ENCODE data around the gene NFKB2. TPM values are rescaled to one million over a fixed set of nuclear protein-coding genes. Genes with fewer than 3 reads are reported as not detected.

The NFKB2 gene
- total RNA-seq, 1 donor from 2014 or later: 20.5 TPM

DNA sequence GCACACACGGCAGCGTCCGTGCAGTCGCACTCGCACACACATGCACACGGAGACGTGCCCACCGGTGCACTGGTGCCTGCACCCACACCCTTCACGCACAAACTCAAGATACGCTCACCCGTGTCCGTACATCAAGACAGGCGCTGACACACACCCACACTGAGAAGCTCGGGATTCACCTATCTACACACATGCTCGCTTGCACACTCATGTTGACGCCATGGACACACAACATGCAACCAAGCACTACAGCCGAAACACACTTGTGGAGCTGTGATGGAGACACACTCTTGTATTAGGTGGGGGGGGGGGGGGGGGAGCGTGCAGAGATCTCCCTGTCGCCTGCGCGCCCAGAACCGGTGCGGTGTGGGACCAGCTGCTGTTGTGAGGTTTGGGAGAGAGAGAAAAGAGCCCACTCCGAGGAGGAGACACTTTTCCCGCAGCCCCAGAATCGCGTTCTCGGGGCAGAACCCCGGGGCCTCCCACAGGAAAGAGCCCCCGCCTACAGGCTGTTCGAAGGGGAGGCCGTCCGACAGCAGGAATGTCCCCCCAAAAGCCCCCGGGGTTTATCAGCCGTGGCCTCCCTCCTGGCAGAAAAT lies 605 bp upstream of the NFKB2 start:
- DNase-seq: peak; percentile 75

DNA sequence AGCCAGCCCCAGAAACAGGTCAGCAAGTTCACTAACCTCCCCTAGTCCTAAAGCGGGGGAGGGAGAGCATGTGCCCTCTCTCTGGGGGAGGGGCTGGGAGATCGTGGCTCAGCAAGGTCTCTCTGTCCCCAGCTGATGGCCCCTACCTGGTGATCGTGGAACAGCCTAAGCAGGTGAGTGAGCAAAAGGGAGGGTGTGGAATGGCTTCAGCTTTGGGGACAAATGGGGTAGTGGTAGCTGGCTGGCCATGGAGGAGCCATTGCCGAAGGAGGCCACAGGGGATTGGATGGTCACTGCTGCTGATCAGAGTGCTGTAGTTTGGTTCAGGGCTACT lies 779 bp downstream of the NFKB2 start:
- no peak for DNase-seq

DNA sequence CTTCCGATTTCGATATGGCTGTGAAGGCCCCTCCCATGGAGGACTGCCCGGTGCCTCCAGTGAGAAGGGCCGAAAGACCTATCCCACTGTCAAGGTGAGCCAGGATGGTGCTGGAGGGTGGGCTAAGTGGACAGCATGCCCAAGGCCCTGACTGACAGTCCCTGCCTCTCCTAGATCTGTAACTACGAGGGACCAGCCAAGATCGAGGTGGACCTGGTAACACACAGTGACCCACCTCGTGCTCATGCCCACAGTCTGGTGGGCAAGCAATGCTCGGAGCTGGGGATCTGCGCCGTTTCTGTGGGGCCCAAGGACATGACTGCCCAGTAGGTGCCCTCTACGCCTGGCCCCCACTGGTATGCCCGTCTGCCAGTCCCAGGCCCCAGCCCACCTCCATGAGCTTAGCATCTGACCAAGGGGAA lies 1.2 kb downstream of the NFKB2 start:
- no peak for DNase-seq

DNA sequence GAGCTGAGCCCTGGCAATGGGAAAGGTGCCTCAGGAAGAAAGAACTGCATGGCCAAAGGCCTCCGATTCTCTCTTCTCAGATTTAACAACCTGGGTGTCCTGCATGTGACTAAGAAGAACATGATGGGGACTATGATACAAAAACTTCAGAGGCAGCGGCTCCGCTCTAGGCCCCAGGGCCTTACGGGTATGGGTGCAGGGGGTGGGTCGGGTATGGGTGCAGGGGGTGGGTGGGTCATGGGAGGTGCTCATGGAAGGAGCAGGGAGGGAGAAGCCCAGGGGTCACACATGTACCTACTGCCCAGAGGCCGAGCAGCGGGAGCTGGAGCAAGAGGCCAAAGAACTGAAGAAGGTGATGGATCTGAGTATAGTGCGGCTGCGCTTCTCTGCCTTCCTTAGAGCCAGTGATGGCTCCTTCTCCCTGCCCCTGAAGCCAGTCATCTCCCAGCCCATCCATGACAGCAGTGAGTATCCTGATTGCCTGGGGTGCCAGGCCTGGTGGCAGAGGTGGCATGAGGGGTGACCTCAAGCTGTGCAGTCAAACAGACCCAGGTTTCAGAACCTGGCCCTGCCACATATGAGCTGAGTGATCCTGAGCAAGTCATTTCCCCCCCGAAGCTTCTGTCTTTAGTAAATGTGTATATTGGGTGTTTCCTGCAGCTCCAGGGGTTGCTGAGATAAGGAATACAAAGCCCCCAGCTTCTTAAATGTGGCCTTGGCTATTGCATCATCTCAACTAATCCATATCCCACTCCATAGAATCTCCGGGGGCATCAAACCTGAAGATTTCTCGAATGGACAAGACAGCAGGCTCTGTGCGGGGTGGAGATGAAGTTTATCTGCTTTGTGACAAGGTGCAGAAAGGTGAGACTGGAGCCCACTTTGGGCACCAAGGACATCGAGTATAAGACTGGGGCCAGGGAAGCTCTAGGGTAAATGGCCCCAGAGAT lies 2.0 kb downstream of the NFKB2 start:
- DNase-seq: no peak

DNA sequence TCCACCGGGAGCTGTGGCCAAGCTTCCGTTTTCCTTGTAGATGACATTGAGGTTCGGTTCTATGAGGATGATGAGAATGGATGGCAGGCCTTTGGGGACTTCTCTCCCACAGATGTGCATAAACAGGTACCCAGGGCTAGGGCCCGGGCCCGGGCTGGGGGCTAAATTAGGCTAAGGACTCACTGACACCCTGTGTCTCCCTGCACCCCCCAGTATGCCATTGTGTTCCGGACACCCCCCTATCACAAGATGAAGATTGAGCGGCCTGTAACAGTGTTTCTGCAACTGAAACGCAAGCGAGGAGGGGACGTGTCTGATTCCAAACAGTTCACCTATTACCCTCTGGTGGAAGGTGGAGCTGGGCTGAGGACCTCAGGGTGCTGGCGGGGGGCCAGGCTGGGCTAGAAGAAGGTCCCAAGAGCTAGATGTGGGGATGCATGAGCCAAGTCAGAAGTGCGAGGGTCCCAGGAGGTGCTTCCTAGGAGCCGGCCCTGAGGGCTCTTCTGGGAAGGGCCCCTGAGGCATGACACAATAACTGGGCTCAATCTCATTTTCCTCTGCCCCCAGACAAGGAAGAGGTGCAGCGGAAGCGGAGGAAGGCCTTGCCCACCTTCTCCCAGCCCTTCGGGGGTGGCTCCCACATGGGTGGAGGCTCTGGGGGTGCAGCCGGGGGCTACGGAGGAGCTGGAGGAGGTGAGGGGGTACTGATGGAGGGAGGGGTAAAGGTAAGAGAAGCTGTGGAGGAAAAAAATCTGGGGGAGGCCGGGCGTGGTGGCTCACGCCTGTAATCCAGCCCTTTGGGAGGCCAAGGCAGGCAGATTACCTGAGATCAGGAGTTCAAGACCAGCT lies 2.9 kb downstream of the NFKB2 start:
- DNase-seq: no peak

DNA sequence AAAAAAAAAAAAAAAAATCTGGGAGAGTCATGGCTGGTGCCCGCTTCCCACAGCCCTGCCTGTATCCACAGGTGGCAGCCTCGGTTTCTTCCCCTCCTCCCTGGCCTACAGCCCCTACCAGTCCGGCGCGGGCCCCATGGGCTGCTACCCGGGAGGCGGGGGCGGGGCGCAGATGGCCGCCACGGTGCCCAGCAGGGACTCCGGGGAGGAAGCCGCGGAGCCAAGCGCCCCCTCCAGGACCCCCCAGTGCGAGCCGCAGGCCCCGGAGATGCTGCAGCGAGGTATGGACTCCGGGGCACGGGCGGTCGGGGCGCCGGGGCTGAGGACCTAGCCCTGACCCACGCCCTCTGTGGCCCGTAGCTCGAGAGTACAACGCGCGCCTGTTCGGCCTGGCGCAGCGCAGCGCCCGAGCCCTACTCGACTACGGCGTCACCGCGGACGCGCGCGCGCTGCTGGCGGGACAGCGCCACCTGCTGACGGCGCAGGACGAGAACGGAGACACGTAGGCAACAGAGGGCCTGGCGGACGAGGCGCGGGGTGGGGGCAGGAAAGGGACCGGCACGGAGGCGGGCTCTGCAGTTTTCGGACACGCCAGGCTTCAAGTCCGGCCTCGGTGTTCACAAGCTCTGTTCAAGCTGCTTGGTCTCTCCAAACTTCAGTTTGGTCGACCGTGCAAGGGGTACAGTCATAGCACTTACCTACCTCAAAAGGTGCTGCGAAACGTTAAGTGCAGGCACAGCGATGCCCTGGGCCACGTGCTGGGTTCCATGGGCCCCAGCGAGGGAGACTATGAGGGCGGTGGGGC lies 3.9 kb downstream of the NFKB2 start:
- peak; percentile 83 for DNase-seq

DNA sequence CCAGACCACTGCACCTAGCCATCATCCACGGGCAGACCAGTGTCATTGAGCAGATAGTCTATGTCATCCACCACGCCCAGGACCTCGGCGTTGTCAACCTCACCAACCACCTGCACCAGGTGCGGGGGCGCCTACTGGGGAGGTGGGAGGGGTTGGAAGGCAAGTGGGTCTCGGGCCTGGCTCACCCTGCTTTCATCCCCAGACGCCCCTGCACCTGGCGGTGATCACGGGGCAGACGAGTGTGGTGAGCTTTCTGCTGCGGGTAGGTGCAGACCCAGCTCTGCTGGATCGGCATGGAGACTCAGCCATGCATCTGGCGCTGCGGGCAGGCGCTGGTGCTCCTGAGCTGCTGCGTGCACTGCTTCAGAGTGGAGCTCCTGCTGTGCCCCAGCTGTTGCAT lies 4.6 kb downstream of the NFKB2 start:
- no peak for DNase-seq

DNA sequence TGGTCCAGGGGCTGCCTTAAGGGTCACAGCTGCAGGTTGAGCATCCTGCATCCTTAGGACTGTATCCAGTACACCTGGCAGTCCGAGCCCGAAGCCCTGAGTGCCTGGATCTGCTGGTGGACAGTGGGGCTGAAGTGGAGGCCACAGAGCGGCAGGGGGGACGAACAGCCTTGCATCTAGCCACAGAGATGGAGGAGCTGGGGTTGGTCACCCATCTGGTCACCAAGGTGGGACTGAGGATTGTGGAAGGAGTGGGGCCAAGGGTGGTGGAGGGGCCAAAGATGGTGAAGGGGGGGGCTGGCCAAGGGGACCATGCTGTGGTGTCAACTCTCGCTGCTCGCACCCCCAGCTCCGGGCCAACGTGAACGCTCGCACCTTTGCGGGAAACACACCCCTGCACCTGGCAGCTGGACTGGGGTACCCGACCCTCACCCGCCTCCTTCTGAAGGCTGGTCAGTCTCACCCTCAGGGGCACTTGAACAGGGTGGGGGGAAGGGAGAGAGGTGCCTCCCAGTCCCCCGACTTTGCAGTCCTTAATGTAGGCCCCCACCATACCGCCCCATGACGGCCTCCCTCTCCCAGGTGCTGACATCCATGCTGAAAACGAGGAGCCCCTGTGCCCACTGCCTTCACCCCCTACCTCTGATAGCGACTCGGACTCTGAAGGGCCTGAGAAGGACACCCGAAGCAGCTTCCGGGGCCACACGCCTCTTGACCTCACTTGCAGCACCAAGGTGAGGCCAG lies 5.3 kb downstream of the NFKB2 start:
- no peak for DNase-seq

DNA sequence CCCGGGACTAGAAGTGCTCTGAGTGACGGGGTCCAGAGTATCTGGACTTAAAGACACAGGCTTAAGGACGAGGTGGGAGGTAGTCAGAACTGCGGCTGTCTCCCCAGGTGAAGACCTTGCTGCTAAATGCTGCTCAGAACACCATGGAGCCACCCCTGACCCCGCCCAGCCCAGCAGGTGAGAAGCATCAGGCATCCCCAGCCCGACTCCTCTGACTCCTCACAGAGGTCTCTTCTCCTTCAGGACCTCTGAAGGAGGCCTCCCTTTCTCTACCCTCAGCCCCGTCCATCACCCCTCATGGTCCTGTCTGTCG lies 5.8 kb downstream of the NFKB2 start:
- no peak for DNase-seq

DNA sequence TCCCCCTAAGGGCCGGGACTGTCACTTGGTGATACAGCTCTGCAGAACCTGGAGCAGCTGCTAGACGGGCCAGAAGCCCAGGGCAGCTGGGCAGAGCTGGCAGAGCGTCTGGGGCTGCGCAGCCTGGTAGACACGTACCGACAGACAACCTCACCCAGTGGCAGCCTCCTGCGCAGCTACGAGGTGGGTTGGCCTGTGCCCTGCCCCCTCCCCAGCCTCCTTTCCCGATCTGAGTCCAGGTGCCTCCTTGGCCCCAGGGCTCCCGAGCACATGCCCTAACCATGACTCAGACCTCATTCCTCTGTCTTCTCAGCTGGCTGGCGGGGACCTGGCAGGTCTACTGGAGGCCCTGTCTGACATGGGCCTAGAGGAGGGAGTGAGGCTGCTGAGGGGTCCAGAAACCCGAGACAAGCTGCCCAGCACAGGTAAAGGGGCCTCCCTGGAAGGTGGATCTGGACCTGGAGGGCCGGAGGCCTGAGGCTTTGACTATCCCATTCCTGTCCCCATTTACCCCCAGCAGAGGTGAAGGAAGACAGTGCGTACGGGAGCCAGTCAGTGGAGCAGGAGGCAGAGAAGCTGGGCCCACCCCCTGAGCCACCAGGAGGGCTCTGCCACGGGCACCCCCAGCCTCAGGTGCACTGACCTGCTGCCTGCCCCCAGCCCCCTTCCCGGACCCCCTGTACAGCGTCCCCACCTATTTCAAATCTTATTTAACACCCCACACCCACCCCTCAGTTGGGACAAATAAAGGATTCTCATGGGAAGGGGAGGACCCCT lies 6.4 kb downstream of the NFKB2 start:
- no peak for DNase-seq

DNA sequence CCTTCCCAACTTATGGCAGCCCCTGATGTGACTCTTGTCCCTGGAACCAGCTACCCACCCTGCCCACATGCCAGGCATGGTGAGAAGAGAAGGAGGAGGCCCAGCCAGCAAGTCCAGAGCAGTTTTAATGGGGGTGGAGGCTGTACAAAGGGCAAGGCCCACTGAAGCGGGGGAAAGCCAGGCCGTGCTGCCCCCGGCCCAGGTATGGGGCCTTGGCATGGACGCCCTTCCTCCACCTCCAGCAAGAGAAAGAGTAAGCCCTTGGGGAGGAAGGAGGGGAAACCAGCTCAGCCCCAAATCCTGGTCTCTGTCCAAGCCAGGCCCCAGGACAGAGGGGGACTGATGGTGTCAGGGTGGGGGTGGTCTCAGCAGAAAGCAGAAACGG lies 7.0 kb downstream of the NFKB2 start:
- DNase-seq: no peak

DNA sequence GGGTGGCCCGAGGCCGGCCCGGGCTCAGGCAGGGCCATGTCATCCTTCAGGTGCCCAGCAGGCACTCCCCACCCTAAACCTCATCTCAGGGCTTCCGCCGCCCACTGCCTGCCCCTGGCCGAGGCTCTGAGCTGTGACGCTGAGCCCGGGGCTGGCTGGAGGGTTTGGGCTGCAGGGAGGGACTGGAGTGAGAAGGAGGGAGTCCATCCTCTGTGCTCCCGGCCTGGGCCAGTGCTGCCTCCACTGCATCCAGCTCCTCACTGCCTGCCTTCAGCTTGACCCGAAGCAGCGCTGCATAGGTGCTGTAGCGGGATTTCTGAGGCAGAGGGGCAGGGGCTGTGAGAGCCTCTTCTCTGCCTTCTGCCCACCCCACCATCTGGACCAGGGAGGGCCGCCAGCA lies 7.6 kb downstream of the NFKB2 start:
- no peak for DNase-seq

DNA sequence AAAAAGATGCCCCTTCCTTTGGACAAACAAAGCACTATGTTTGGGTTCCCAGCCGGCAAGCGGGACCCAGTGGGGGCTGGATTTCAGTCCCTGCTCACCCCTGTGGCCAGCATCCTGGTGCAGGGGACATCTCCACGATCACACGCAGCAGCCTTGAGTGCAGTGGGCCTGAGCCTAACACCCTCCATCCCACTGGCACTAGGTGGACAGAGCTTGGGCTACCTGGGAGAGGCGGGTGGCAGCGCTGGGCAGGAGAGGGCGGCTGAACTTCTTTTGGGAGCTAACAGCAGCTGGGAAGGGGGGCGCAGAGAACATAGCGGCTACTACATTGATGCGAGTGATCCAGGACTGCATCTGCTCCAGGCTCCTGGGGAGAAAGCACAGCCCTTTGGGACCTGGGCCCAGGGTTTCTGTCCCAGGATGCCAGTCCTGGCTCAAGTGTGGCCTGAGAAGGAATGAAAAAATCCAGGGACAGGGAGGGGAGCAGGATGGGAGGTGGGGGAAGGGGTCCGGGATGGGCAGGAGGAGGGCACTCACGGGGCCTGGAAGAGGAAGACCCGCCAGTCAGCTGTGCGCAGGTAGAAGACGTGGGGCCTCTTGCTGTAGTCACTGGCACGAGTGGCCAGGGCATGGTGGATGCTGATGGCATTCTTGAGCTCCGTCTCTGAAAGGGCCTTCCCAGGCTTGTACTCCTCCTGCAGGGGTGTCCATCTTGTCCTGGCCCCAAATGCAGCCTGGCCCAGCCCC lies 9.0 kb downstream of the NFKB2 start:
- DNase-seq: no peak

DNA sequence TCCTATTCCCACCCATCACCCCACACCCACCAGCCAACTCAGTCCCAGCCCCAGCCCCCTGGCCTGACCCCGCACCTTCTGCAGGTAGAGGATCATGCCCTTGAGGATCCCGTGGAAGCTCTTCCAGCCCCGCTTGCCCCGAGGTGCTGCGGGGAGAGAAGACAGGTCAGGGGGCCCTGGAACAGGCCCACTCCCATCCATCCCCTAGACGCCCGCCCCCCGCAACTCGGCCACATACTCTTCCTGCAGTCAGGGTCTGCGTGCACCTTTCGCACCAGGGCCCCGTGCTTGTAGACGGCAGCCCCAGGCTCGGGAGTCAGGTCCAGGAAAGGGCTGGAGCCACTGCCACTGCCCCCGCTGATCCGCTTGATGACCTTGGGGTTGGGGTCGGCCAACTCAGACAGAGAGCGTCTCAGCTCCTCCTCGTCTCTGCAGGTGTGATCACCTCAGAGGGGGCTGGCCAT lies 9.6 kb downstream of the NFKB2 start:
- DNase-seq: no peak

DNA sequence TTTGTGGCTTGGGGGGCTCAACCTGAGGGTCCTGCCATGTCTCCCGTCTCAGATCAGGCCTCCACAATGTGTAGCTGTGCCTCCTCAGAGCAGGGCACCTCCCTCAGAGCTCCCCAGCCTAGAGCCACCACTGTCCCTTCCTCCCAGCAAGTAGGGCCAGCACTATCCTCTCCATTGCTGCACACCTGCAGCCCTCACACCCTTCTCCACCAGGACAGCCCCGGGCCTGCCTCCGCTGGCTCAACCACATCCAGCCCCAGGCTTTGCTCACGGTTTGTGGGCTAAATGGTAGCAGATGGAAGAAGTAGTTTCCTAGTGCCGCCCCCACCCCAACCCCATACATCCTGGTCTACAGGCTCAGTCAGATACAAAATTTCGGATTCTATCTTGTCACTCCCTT lies 10.1 kb downstream of the NFKB2 start:
- no peak for DNase-seq

DNA sequence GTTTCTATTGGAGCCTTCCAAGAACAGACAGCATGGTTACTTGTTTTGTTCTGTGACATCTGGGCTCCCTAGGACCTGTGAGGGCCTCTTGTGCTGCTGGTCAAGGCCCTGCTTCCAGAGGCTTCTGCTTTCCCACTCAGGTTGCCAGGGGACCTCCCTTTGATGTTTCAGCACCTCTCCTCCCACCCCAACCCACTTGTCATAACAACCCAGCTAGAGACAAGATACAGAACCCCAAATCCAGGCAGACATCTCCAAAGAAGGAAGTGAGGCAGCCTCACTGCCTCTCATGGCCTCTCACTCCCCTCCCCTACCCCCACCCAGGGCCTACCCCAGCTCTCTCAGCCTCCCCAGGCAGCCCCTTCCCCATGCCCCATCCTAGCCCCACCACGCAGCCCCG lies 11.3 kb downstream of the NFKB2 start:
- DNase-seq: no peak

DNA sequence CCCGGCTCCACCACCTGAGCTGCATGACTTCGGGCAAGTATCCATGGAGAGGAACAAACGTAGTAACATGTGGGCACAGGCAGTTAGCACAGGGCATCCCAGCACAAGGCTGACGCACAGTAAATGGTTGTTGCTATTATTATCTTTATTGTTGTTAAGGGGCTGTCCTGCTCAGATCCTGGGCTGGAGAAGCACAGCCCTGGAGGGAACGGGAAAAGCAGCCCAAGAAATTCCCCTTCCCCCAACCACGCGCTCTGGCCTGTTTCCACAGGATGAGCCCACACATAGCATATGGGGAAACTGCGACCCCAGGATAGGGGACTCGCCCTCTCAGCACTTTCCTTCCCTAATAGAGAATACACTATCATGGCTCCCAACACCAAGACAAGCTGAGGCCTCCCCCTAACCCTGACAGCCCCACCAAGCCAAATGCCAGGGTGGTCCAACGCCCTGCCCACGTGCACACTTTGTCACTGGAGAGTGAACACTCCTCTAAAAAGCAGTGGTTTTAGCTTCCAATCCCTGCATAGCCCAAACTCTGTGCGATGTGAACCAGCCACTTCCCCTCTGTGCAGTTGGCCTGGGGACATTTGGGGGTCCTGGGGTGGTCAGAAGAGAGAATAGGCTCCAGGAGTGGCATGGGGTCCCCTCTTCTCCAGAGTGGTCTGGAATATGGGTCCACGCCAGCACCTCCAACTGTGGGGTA lies 12.1 kb downstream of the NFKB2 start:
- no peak for DNase-seq

DNA sequence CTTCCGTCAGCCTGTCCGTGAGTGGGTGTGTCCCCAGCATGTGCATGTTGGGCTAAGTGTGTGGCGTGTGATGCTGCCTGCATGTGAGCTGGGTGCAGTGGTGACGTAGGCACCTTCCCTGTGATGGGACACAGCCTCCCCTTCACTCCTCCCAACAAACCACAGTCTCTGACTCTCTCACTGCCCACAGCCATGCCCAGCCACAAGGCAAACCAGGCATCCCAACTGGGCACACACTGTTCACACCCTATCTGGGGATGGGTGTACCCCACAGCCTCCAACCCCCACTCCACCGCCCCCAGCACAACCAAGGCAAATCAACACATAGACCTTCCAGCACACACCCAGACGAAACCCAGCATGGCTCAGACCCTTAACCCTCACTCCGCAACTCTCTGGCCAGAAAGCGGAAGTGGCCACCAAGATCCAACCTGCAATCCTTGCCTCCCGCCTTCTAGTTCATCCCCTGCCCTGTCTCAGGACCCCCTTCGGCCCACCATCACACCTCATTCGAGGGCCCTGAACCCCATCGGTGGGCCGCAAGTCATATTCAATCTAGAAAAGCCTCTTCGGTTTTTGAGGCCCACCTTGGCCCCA lies 12.7 kb downstream of the NFKB2 start:
- no peak for DNase-seq
